Measurements from ENCODE around the gene MYH3. TPM values are rescaled to one million over a fixed set of nuclear protein-coding genes. Genes with fewer than 3 reads are reported as not detected.

Gene MYH3
- total RNA-seq, 2 experiments from 2014 or later = 1.8 to 4.1 TPM

DNA sequence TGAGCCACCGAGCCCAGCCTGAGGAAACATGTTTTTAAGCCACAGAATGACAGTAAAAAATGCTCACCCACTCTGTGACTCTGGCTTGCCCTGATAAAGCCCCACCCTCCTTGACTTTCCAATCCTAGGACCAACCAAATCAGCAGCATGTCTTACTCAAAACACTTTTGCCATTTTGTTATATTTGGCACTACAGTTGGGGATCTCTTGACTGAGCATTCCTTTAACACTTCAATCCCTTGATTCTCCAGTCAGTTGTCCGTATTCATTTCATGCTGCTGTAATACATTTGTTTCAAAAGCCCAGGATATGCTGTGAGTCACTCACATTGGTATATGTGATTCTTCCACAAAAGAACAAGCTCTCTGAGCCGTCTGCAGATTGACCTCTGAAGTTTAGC is 8.2 kb downstream of the MYH3 start:
- Mint-ChIP-seq H3K27me3 (no peaks in the 10 kb centered on the region), H3K9me3 (no peaks in the 10 kb centered on the region), H3K4me1 (ENCODE audit: low read depth) (peaks cover 14% of the 10 kb centered on the region), H3K27ac (no peak overlapping the region), H3K36me3 (ENCODE audit: low read depth) (peaks cover 10% of the 10 kb centered on the region), H3K4me3 (no peak overlapping the region)
- ATAC-seq (no peak), DNase-seq (no peak)
- TF ChIP-seq, protein P1, sequence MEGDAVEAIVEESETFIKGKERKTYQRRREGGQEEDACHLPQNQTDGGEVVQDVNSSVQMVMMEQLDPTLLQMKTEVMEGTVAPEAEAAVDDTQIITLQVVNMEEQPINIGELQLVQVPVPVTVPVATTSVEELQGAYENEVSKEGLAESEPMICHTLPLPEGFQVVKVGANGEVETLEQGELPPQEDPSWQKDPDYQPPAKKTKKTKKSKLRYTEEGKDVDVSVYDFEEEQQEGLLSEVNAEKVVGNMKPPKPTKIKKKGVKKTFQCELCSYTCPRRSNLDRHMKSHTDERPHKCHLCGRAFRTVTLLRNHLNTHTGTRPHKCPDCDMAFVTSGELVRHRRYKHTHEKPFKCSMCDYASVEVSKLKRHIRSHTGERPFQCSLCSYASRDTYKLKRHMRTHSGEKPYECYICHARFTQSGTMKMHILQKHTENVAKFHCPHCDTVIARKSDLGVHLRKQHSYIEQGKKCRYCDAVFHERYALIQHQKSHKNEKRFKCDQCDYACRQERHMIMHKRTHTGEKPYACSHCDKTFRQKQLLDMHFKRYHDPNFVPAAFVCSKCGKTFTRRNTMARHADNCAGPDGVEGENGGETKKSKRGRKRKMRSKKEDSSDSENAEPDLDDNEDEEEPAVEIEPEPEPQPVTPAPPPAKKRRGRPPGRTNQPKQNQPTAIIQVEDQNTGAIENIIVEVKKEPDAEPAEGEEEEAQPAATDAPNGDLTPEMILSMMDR (IDR thresholded peaks at IDR 0.05) = no peak
- intact Hi-C loops (cut with micrococcal nuclease) = no loop called here
- ChIA-PET CTCF (interaction anchor here (1.6 kb wide), 1 partner anchor 36 kb away, joined by 4 read pairs; no protein-coding TSS in a partner anchor), POLR2A (no interaction called here)

DNA sequence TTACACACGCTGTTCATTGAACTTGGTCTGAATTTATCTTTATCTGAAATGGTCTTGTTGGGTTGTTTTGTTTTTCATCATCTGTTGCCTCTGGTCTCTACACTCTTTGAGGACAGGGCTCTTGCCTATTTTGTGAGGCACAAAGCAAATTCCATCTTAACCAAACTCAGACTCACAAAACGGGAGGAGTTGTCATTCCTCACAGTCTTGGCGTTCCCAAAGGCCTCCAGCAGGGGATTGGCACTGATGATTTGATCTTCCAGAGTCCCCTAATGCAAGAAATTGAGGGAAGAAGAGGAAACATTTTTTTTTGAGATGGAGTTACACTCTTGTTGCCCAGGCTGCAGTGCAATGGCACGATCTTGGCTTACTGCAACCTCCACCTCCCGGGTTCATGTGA is 8.7 kb downstream of the MYH3 start:
- POLR2A ChIA-PET = no interaction called here
- no peaks in the 10 kb centered on the region for H3K9me3 Mint-ChIP-seq
- DNase-seq (no peak), ATAC-seq (no peak)
- no peak overlapping the region for H3K4me3 Mint-ChIP-seq
- intact Hi-C loops (cut with micrococcal nuclease) = no loop called here
- no peak overlapping the region for H3K27ac Mint-ChIP-seq
- TF ChIP-seq, protein P1 (IDR thresholded peaks at IDR 0.05) = no peak
- no peaks in the 10 kb centered on the region for H3K27me3 Mint-ChIP-seq
- CTCF ChIA-PET = no interaction called here
- peaks cover 9% of the 10 kb centered on the region for H3K4me1 Mint-ChIP-seq (ENCODE audit: low read depth)
- peaks cover 10% of the 10 kb centered on the region for H3K36me3 Mint-ChIP-seq (ENCODE audit: low read depth)

DNA sequence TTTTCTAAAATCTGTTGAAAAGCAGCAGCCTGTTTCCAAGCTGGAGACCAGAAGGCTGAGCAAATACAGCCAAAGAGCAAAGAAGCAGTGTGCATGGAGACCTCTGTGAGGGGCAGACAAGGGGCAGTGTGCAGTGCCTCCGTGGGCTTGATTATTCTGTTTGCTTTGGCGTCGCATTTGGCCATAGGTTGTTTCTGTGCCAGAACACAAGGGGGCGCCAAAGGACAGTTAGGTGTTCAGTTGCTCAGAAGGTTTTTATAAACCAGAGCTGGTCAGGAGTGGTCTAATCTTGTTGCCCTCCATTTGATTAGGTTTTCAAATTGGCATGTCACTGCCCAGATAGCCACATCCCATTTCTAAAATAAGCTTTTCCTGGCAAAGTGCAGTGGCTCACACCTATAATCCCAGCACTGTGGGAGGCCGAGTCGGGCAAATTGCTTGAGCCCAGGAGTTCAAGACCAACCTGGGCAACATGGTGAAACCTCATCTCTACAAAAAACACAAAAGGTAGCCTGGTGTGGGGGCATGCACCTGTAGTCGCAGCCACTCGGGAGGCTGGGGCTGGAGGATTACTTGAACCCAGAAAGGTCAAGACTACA is 10.6 kb downstream of the MYH3 start:
- intact Hi-C loops (cut with micrococcal nuclease) = loop anchor here (2.0 kb wide), 1 partner anchor 198 kb away; no protein-coding TSS in a partner anchor
- H3K27me3 Mint-ChIP-seq = no peaks in the 10 kb centered on the region
- TF ChIP-seq, protein P1 (IDR thresholded peaks at IDR 0.05) = peak; percentile 89
- ChIA-PET POLR2A (no interaction called here), CTCF (interaction anchor here (0.6 to 4.1 kb wide), 38 partner anchors 8 to 321 kb away, joined by 3 to 59 read pairs (median 4); partner anchors contain the start of genes ADPRM, MYH3 and SCO1)
- peaks cover 7% of the 10 kb centered on the region for H3K36me3 Mint-ChIP-seq (ENCODE audit: low read depth)
- ATAC-seq = peak; percentile 79
- no peaks in the 10 kb centered on the region for H3K9me3 Mint-ChIP-seq
- no peak overlapping the region for H3K27ac Mint-ChIP-seq
- no peaks in the 10 kb centered on the region for H3K4me1 Mint-ChIP-seq (ENCODE audit: low read depth)
- H3K4me3 Mint-ChIP-seq = no peak overlapping the region
- DNase-seq = peak; percentile 77

DNA sequence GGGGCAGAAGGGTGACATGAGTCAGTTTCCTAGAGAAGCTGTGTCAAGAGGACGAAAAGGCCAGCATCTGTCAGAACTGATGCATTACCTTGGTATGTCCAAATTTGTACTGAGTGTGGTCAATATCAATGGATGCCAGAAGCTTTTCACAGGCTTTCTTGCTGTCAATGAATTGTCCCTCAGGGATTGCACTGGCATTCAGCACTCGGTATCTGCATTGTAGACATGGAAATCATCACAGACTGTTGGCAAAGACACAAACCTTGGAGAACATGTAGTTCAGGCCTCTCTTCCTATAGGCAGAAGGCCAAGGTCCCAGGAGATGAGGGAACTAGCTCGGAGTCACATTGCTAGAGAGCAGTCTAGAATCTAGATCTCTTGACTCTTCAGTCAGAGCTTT is 16.6 kb downstream of the MYH3 start:
- no peaks in the 10 kb centered on the region for H3K9me3 Mint-ChIP-seq
- CTCF ChIA-PET = interaction anchor here (0.7 to 18.3 kb wide), 3 partner anchors 10 to 43 kb away, joined by 3 to 177 read pairs (median 42); no protein-coding TSS in a partner anchor

DNA sequence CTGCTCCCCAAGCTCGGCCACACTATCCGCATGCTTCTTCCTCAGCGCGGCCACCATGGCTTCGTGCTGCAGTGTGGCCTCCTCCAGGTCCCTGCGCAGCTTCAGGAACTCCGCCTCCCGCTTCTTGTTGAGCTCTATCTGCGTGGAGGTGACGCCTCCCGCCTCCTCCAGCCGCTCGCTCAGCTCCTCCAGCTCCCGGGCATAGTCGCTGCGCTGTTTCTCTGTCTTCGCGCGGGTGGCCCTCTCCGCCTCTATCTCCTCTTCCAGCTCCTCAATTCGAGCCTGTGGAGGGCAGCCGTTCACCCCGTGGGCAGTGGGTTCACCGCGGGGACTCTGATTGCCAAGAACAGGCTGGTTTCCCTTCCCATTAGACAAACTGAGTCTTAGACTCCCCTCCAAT is 19.0 kb downstream of the MYH3 start:
- TF ChIP-seq, protein P1 (IDR thresholded peaks at IDR 0.05) = no peak
- DNase-seq (no peak), ATAC-seq (no peak)
- POLR2A ChIA-PET = no interaction called here
- Mint-ChIP-seq H3K4me1 (ENCODE audit: low read depth) (no peaks in the 10 kb centered on the region), H3K9me3 (no peaks in the 10 kb centered on the region), H3K27me3 (no peaks in the 10 kb centered on the region), H3K27ac (no peak overlapping the region), H3K36me3 (ENCODE audit: low read depth) (peaks cover 28% of the 10 kb centered on the region), H3K4me3 (no peak overlapping the region)
- intact Hi-C loops (cut with micrococcal nuclease) = loop anchor here (2.0 kb wide), 1 partner anchor 31 kb away; no protein-coding TSS in a partner anchor
- CTCF ChIA-PET = interaction anchor here (1.2 to 18.3 kb wide), 3 partner anchors 8 to 21 kb away, joined by 5 to 177 read pairs (median 42); no protein-coding TSS in a partner anchor

More for the DNA sequence above, 16.6 kb downstream of the MYH3 start:
- H3K36me3 Mint-ChIP-seq (ENCODE audit: low read depth) = peaks cover 30% of the 10 kb centered on the region
- POLR2A ChIA-PET = interaction anchor here (1.3 kb wide), 1 partner anchor 56 kb away, joined by 3 read pairs; no protein-coding TSS in a partner anchor
- H3K4me1 Mint-ChIP-seq (ENCODE audit: low read depth) = no peaks in the 10 kb centered on the region
- no peak overlapping the region for H3K27ac Mint-ChIP-seq
- H3K27me3 Mint-ChIP-seq = no peaks in the 10 kb centered on the region
- ATAC-seq = no peak
- intact Hi-C loops (cut with micrococcal nuclease) = no loop called here
- TF ChIP-seq, protein P1 (IDR thresholded peaks at IDR 0.05) = no peak
- H3K4me3 Mint-ChIP-seq = no peak overlapping the region
- DNase-seq = no peak
